Renal pelvis (tissue), 4 donors: ENCODE data around the gene TEX26. TPM values are rescaled to one million over a fixed set of nuclear protein-coding genes. Genes with fewer than 3 reads are reported as not detected.

Source experiments
- DNase-seq: peaks from one replicate; pipeline ENCODE4 v3.0.0-alpha.2; 2013
- polyA plus RNA-seq, 3 donors: library from polyadenylated mRNA; unstranded; fragments of 120-200 nt; gene quantifications; one replicate each; pipeline ENCODE4 v1.2.1, GENCODE V29; 2013; ENCODE audit not compliant: insufficient read length in 3 of 3

TEX26 gene
- polyA plus RNA-seq, 3 donors, result 1.3 to 1.9 (median 1.5) TPM

DNA sequence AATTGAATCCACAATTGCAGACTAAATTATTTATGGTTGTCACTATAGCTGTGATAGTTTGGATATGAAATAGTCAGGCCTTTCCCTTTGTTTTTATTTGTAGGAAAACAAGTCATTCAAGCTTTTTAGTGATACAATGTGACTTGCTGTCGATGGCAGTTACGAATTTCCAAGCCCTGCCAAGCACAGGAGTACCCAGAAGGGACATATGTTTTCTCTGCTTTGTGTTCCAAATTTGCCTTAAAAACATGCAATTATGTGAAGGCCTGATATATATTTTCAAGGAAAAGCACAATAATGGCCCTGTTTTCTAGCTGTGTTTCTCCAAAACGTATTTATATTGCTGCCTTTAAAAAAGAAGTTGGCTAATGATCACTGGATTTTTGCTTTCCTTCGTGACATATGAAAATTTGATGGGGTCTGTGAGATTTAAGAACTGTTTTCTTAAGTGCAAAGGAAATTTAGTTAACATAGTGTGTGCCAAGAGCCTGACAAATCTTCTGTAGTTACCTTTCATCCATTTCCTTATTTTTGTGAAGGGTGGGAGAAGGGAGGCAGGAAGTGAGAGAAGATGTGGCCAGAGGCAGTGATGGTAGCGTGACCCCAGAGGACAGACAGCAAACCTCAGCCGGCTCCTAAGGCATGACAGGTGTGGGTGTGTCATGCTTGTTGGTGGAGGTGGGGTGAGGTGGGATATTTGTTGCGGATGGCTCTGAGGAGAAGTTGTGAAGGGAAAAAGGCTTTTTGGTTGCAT lies 79.6 kb downstream of the TEX26 start:
- no peak for DNase-seq

DNA sequence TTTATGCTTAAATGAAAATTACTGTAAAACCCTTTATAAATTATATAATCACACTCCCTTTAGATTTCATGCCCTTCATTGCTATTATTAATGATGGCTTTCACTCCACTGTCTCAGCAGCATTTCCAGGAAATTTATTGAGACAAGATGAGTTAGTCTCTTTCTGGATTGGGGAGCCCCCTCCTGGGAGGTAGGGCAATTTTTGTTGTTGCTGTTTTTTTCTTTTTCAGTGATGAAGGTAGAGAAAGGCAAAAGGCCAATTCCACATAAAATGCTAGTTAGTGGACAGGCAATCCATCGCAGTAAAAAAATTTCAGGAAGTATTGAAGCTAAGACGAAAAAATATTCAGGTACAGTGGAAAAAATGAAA lies 80.2 kb downstream of the TEX26 start:
- DNase-seq, result no peak

DNA sequence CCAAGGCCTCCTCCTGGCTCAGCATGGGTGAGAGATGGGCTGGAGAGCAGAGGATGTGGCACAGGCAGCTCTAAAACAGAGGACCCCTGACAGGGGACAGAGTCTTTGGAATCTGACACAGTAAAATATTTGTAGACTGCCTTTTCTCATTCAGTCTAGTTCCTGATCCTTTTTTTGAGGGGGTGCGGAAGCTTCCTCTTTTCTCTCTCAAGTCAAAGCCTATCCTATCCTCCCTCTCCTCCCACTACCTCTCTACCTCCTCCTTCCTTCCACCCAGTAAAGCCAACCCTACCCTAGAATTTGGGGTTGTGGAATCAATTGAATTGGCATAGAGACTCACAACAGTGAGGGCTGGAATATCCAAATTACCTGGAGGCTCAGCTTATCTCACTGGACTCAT lies 82.0 kb downstream of the TEX26 start:
- DNase-seq, result no peak

DNA sequence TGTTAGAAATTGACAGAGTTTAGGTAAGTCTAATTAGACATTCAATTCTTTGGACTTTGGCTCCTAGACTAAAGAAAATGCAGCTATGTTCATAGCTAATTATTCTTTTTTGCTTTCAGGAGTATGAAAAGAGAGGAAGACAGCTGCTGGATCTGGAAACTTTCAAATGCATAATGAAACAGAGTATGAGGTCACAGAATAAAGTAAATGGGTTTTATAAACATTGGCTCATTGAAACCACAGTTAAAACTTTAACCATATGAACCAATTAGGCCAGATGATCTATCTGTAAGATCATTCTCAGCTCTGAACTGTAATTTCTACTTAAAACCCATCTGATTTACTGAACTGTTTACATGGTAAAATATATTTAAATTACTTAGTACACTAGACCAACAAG lies 82.7 kb downstream of the TEX26 start:
- DNase-seq, result no peak

DNA sequence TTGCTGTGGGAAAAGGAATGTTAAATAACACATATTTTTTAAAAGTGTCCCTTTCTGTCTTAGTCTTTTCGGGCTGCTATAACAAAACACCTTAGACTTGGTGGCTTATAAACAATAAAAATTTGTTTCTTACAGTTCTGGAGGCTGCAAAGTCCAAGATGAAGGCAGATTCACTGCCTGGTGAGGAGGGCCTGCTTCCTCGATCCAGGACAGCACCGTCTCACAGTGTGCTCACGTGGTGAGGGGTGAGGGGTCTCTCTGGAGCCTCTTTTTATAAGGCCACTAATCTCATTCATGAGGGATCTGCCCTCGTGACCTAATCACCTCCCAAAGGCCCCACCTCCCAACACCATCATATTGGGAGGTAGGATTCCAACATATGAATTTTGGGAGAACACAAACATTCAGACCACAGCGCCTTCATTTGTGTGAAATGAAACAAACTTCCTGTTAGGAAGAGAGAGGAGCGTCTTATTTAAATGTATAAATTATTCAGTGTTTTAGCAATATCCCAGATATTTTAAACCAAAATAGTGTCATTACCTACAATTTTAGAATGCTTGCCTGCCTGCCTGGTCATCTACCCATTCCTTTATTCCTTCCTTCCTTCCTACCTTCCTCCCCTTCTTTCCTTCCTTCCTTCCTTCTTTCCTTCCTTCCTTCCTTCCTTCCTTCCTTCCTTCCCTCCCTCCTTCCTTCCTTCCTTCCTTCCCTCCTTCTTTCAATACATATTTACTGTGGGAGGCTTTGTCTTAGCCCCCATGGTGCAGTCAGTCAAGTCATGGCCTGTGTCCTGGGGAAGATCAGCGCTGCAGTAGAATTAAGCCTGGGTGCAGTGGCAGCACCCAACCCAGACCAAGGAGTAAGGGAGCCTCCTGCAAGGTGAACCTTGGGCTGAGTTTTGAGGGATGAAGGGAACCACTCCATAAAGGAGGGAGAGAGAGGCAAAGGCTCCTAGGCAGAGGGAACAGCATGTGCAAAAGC lies 84.2 kb downstream of the TEX26 start:
- DNase-seq, result no peak

DNA sequence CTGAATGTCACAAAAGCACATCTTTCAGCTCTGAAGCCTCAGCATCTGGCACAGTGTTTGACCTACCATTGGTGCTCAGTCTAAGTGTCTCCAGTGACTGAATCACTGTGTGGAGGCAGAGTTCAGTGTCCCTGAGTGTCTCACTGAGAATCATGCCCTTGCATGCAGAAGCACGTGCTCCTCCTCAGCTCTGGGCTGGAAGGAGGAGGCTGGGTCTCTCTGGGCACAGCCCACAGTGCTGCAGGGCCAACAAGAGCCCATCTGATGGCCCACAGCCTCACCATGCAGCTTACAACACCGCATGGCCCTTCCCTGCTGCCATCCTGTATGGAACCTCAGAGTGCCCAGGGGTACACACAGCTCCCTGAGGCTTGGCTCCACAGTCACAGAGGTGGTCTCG lies 86.1 kb downstream of the TEX26 start:
- no peak for DNase-seq

DNA sequence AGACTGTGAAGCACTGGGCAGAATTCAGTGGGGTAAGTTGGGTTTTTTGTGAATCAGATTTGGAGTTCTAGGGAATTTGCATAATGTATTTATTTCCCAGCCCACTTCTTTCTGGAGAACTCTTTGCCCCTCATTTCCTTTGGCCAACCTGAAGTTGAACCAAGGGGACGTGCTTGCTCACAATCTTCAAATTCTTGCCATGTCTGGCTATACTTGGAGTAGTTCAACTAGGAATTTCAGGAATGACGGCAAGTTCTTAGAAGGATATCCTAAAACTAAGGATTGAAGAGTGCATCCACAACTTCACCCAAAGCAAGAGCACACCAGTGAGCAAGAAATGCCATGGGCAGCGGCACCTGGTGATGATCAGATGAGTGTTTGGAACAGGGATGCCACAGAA lies 88.5 kb downstream of the TEX26 start:
- DNase-seq, result no peak

DNA sequence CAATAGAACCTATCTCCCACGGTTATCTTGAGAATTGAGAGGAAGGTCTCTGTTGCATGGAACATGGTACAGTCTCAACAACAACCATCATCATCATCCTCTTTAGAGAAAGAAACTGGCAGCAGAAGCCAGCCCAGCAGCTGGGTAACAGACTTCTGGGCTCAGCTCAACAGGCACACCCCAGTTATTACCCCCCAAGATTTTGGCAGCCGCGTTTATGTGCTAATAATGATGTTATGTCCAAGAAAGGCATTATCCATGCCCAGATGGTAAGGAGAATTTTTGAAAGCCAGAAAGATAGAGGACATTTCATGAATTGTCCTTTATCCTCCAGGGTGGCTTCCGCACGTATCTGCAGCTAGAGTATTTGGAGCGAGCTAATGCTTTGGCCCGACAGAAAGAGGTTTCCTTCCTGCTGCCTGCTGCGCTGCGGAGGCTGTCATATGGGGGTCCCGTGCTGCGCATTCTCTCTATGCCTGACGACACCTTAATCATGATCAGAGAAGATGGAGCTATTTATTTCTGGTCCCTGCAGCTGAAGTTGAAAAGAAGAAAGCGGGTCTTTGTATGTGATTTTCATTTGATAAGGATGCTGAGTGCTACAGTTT lies 89.9 kb downstream of the TEX26 start:
- no peak for DNase-seq

DNA sequence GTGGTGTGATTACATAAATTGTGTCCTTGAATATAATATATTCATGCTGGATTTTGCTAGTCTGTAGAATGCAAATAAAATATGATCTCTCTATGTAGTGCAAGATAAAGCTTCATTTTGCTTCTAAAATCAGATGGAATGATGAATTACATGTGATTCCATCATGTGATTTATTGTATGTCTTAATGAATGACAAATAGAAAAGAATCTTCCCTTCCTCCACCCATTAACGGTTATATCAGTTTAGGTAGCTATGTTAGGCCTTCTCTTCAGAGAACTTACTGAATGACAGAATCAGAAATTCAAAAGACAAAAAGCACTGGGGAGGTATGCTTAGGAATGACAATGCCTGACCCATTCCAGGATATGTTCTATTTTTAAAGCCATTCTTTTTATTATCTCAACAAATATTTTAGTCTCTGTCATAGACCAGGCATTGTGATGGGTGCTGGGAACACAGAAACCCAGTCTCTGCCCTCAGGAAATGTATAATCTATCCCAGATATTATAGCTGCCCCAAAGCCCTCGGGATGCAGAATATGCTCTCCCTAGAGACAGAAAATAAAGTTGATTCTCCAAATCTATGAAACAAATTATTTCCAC lies 90.6 kb downstream of the TEX26 start:
- no peak for DNase-seq

Other genes starting within 250 kb of the TEX26 start
- 1 to 10 TPM; 2.5 to 5.5 (median 4.5) TPM for gene ALOX5AP, start 197.1 kb upstream of the TEX26 start, polyA plus RNA-seq
- gene MEDAG, start 26.4 kb upstream of the TEX26 start, polyA plus RNA-seq, result 1 to 10 TPM in 2 of 3 donors, under 1 TPM in 1; 0.87 to 1.4 (median 1.0) TPM
- 100 to 1,000 TPM; 105 to 135 (median 128) TPM for gene HSPH1, start 229.2 kb downstream of the TEX26 start, polyA plus RNA-seq